GM06990 (cell line): ENCODE results near the gene JUND.

Experiments used
- DNase-seq: peaks from one replicate; pipeline ENCODE4 v3.0.0-alpha.2; 2011; ENCODE audit not compliant: insufficient read length; ENCODE audit errors: extremely low read depth
- H3K27me3 ChIP-seq: replicated peaks from 2 replicates; pipeline ENCODE4 v1.6.0; 2011; ENCODE audit warnings: low read length; ENCODE audit not compliant: control insufficient read depth, insufficient read depth
- H3K36me3 ChIP-seq: 2 replicates; pipeline ENCODE4 v1.5.1; 2011; ENCODE audit warnings: low read length; ENCODE audit not compliant: control insufficient read depth, insufficient read depth
- H3K4me3 ChIP-seq: replicated peaks from 2 replicates; pipeline ENCODE4 v1.5.1; 2011; ENCODE audit warnings: low read depth, mild to moderate bottlenecking, control low read depth, low read length
- CTCF ChIP-seq: IDR thresholded peaks from 2 replicates; pipeline ENCODE4 v1.5.1; 2011; ENCODE audit warnings: low read length, control low read depth, mild to moderate bottlenecking, inconsistent platforms; ENCODE audit not compliant: insufficient read depth, poor library complexity, severe bottlenecking

JUND gene

GRCh38 chr19:18322759-18323460, 41.5 kb upstream of the JUND start, which contains the start of gene LSM4:
Gene LSM4 (minus strand): TSS chr19:18323076. CDS start chr19:18323020, 56 bp downstream.
- TF ChIP-seq CTCF = peak; percentile 51
- peak; percentile 100 for DNase-seq

GRCh38 chr19:18322318-18322758, 40.9 kb upstream of the JUND start:
- Histone ChIP-seq H3K36me3 (peaks cover 5% of the 10 kb centered on the region), H3K27me3 (no peaks in the 10 kb centered on the region), H3K4me3 (peak overlapping the region; percentile 80)
- no peak for DNase-seq
- TF ChIP-seq CTCF = peak; percentile 56

More at GRCh38 chr19:18322759-18323460, 41.5 kb upstream of the JUND start, which contains the start of gene LSM4:
- Histone ChIP-seq H3K27me3 (no peaks in the 10 kb centered on the region), H3K36me3 (peaks cover 5% of the 10 kb centered on the region), H3K4me3 (peak within 1 kb of the TSS; percentile 80)

DNA sequence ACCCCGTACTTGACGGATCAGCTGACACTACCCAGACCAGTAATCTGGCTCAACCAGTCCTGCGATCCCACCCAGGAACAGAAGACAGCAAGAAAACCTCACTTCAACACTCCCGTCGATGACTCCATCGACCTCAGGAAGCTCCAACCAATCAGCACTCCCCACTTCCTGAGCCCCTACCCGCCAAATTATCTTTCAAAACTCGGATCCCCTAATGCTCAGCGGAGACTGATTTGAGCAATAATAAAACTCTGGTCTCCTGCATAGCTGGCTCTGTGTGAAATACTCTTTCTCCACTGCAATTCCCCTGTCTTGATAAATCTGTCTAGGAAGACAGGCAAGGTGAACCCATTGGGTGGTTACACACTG, 40.3 kb upstream of the JUND start:
- H3K4me3 ChIP-seq = peak overlapping the region; percentile 80
- peaks cover 5% of the 10 kb centered on the region for H3K36me3 ChIP-seq
- TF ChIP-seq CTCF = no peak
- no peaks in the 10 kb centered on the region for H3K27me3 ChIP-seq
- no peak for DNase-seq

DNA sequence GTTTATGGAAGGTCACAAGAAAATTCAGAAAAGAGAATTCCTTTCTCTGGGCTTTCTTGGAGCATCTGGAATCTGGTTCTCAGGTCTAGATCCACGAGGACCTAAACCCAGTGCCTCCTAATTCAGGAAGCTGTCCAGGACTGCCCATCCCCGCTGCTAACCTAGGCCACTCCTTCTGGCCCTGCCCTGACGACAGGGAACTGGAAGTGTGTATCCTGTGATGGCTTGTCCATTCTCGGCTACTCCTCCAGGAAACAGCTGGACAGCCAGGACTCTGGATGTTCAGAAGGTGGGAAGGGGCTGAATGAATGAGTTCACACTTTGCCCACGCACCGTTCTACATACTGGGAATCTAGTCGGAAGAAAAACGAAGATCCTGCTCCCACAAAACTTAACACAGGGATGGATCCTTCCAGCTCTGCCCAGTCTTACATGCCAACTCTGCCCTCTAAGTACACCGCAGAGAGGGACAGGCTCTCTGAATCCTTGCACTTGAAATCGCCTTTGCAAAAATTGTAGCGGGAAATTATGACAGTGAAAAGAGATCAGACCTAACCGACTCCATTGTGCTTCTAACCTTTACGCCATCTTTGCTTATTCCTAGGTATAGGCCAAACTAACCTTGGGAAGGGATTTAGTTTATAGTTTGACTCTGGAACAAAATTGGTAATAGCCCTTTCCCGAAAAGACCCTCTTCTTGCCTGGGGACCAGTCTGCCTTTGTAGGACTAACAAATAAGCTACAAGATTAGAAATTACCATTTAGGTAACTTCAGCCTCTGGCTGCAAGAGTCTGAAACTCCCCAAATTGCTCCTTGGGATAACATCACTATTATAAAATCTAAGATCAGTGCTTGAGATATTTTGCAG, 39.7 kb upstream of the JUND start:
- DNase-seq = no peak
- Histone ChIP-seq H3K36me3 (peaks cover 5% of the 10 kb centered on the region), H3K27me3 (no peaks in the 10 kb centered on the region), H3K4me3 (peak overlapping the region; percentile 80)
- no peak for TF ChIP-seq CTCF

DNA sequence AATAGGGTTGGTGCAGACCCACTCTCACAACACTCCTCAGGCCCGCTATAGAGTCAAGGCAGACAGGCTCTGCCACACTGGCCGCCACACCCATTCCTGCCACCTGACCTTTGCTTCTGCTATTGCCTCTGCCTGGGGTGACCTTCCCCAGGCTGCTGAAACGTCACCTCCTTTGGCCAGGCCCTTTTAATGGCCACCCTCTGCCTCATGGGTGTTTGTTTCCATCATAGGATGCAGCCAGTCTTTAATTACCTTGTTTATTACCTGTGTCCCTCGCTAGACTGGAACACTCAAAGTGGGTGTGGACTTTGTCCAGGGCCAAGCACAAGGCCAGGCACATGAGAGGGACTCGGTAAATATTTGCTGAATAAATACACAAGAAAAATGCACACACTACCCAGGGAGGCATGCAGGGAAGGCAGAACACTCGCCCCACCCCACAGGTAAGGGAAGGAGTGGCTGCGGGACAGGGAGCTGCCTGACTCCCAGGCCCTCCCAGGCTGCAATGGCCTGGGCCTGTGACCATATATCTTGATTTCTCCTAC, 38.2 kb upstream of the JUND start:
- Histone ChIP-seq H3K4me3 (no peak overlapping the region), H3K27me3 (no peaks in the 10 kb centered on the region), H3K36me3 (peaks cover 5% of the 10 kb centered on the region)
- TF ChIP-seq CTCF = no peak
- no peak for DNase-seq
